GM13976 (cell line): ENCODE measurements around the gene COL20A1.
A peak's percentile ranks its signal among the peaks of the same experiment; 100 is the strongest.
"Not testable (repeated sequence)": the region's sequence is repeated elsewhere in the genome, so short reads cannot be mapped to it uniquely, and the experiment has no call there.

Experiments
- DNase-seq: peaks from one replicate; pipeline ENCODE4 v3.0.0; 2012; ENCODE audit warnings: low spot score
- in situ Hi-C: fragments of 300-500 bp; cut with MboI; formaldehyde crosslinking; loops from one replicate; pipeline ENCODE4 v1.12.0; 2022; ENCODE audit warnings: low sequenced_read_pairs, mixed read lengths, inconsistent platforms; ENCODE audit not compliant: unreplicated experiment
- TF ChIP-seq, protein P1 (sequence below): IDR thresholded peaks from 2 replicates; pipeline ENCODE4 v1.5.1; 2012; ENCODE audit warnings: borderline replicate concordance, mild to moderate bottlenecking; ENCODE audit not compliant: insufficient read depth; ENCODE audit errors: extremely low read depth, missing control alignments, control extremely low read depth

The COL20A1 gene

DNA sequence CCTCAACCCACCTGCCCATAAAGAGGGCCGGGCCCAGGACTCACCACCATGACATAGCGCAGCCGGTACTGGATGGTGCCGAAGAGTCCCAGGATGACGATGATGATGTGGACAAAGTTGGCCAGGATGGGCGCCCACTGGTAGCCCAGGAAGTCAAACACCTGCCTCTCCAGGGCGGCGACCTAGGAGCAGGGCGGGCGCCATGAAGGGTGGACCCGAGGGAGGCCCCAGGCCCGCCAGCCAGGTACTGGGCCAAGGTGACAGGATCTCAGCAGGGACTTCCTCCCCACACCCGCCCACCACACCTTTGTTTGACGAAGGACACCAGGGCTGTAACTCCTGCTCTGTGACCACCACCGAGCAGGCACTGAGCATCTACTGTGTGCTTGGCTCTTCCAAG, 43.1 kb upstream of the COL20A1 start:
- in situ Hi-C loops = no loop called here
- TF ChIP-seq, protein P1, sequence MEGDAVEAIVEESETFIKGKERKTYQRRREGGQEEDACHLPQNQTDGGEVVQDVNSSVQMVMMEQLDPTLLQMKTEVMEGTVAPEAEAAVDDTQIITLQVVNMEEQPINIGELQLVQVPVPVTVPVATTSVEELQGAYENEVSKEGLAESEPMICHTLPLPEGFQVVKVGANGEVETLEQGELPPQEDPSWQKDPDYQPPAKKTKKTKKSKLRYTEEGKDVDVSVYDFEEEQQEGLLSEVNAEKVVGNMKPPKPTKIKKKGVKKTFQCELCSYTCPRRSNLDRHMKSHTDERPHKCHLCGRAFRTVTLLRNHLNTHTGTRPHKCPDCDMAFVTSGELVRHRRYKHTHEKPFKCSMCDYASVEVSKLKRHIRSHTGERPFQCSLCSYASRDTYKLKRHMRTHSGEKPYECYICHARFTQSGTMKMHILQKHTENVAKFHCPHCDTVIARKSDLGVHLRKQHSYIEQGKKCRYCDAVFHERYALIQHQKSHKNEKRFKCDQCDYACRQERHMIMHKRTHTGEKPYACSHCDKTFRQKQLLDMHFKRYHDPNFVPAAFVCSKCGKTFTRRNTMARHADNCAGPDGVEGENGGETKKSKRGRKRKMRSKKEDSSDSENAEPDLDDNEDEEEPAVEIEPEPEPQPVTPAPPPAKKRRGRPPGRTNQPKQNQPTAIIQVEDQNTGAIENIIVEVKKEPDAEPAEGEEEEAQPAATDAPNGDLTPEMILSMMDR = no peak
- DNase-seq = no peak

DNA sequence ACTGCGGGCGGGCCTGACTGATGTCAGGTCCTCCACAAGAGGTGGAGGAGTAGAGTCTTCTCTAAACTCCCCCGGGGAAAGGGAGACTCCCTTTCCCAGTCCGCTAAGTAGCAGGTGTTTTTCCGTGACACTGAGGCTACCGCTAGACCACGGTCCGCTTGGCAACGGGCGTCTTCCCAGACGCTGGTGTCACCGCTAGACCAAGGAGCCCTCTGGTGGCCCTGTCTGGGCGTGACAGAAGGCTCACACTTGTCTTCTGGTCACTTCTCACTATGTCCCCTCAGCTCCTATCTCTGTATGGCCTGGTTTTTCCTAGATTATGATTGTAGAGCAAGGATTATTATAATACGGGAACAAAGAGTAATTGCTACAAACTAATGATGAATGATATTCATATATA, 41.6 kb upstream of the COL20A1 start:
- DNase-seq, in situ Hi-C loops: not testable (repeated sequence)

DNA sequence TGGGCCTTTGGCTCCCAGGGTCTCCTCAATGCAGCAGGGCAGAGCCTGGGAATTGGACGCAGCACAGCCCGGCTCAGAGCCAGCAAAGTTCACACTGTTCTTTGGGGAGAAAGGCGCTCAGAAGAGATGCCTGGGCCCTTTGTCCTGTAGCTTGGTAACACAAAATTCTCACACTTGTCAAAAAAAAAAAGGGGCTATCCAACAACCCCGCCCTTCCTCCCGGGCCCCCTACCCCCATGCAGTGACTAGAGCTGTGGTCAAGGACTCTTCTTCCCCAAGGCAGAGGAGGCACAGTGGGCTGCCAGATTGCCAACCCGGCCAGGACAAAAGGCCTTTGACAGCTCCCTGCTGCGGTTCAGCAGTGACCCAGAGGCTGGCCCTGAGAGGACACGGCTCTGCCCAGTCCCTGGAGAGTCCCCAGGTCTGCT, 40.7 kb upstream of the COL20A1 start:
- DNase-seq = no peak
- TF ChIP-seq, protein P1 = no peak
- in situ Hi-C loops = no loop called here

DNA sequence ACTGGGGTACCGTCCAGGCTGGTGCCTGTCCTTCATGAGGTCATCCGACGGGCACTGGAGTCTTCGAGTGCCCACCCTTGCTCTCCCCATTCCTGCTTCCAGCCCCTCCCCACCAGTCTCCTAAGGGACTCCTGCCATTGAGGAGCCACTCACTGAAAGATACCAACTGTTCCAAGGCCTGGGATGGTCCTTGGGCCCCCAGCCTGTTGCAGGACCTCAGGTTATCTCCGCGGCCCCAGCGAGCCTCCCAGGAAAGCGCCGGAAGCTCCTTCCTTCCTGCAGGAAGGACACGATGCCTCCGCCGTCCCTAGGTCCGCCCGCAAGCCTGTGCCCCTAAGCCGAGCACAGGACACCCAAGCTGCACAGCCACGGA, 39.9 kb upstream of the COL20A1 start:
- no peak for DNase-seq
- in situ Hi-C loops = no loop called here
- TF ChIP-seq, protein P1 = no peak

DNA sequence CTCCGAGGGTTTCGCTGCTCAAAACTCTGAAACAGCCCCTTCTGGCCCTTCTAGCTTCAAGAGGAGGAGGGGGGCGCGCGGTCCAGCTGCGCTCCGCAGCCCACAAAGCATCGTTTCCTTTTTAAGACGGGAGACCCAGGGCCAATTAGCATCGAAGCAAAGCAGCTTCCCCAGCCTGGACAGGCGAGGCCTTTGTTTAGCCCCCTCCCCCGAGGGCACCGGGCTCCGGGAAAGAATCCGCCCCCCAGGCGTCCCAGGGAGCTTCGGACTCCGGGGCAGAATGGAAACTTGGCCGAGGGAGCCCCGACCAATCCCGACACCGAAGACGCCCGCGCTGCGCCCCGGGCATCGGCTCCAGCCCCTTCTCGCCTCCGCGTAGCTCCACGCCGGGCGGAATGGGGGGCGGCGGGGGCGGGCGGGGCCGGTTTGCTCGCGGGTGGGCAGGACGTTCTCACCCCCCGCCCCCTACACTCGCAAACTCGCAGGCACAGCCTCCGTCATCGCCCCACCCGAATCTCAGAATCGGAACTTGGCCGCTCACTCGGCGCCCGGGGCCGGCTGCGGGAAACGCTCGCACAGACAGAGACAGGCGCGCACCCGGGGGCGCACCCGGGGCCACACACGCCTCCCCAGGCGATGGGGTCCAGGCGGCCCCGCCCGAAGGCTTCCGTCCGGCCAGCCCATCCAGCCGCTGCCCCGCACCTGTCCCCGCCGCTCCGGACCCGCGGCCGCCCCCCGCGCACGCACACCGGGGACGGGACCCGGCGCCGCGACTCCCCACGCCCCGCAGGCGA, 39.4 kb upstream of the COL20A1 start:
- in situ Hi-C loops = no loop called here
- DNase-seq = no peak
- TF ChIP-seq, protein P1 = no peak

DNA sequence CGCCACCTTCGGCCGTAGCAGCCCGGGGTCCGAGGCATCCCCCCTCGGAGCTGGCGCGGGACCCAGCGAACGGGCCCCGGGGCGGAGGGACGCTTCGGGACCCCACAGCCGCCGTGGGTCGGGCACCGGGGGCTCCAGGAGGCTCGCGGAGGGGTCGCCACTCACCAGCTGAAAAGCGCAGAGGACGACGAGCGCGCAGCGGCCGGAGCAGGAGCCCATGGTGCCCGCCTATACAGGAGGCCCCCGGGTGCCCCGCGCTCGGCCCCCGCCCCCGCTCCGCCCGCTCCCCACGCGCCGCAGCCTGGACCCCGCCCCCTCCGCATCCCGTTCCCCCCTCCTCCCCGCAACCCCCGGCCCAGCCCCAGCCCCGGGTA, 38.8 kb upstream of the COL20A1 start, which contains the start of gene NKAIN4:
NKAIN4 (minus strand) TSS at position 232 of the 374 bp plus-strand sequence; CDS start at position 219, 13 bp downstream.
- TF ChIP-seq, protein P1 = no peak
- no peak for DNase-seq
- in situ Hi-C loops = no loop called here

DNA sequence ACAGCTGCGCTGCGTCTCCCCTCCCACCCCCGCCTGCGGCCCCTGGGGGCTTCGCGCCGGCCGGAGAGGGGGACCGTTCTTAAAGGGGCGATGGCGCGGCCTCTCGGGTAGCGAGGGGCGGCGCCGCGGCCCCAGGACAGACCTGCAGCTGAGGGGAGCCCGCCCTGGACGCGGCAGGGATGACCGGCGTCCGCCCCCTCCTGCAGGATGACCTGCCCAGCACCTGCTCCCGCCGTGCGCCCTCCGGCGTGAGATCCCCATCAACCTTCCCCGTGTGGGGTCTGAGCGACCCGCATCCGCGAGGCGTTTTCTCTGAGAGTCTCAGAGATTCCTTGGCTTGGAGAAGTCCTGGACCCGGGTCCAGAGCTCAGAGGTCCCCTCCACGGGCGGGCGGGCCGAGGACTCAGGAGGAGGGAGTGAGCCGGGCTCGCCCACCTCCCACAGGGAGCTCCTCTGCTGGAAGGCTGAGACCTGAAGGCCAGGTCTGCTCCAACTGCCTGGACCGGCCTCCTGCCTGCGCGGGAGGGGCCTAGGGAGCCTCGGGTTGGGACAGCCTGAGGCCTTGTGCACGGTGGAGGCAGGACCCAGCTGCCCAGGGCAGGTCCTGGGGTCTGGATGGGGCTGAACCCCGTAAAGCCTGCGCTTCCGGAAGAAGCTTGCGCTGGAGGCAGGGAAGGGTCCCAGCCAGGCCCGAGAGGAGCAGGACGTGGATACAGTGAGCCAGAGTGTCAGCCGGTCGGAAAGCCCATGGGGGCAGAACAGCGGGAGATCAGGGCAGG, 38.2 kb upstream of the COL20A1 start:
- in situ Hi-C loops = no loop called here
- TF ChIP-seq, protein P1 = no peak
- peak; percentile 62 for DNase-seq
